Measurements from ENCODE around the gene HOXC9. TPM values are rescaled to one million over a fixed set of nuclear protein-coding genes. Genes with fewer than 3 reads are reported as not detected.

Gene HOXC9
- total and polyA plus RNA-seq, 2 of the 4 experiments (the other 2 are of a cell fraction), result 0.26 TPM; not detected in 1

DNA sequence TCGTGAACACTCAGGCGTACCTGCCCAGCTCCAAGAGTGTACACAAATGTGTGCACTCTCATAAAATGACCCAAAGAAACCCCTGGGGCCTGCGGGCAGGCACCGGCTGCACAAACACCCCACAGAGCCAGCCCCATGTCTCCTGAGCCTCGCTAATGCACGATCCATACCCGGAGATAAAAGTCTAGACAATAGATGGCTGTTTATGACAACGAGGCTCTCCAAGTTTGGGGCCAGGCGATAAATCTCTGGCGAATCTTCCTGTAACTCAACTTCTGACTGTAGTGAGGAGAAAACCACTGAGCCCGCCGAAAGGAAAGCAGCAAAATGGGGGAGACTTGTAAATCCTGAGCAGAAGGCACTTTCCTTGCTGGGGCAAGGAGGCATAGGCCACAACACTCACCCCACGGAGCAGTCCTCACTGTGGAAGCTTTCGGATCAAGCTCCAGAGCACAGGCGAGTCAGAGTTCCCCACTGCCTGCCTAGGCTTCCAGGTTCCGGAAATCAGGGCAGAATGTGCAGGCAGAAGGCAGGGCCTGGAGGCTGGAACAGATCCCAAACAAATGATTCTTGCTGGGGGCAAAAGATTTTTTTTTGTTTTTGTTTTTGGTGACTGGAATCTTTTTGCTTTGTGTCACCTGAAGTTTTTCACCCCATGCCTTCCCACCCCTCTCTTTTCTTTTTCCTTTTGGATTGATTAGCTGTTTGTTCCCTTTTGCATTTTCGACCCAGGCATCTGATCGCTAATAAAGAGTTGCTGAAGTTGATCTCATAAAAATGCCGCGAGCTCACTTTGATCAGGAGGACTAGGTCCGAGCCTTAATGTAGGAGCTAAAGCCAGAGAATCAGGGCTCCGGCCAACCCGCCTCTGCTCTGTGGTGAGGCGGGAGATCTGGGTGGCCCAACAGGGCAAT, 31.5 kb upstream of the HOXC9 start:
- dilution Hi-C loops (cut with HindIII; ENCODE audit: low sequenced_read_pairs, unreplicated experiment) (no loop called here), intact Hi-C loops (cut with micrococcal nuclease) (no loop called here), in situ Hi-C loops (cut with MboI; ENCODE audit: low sequenced_read_pairs) (no loop called here)
- Histone ChIP-seq H3K4me3 (ENCODE audit: insufficient read depth, low read depth, low read length) (no peak overlapping the region), H2AFZ (replicated peaks; ENCODE audit: low read length, poor library complexity) (no peak overlapping the region), H3K4me2 (ENCODE audit: low read depth, low read length) (no peak overlapping the region), H2BK15ac (ENCODE audit: low read depth, low read length) (no peak overlapping the region), H2AK9ac (replicated peaks; ENCODE audit: low read depth, low read length, poor library complexity) (no peak overlapping the region), H4K20me1 (ENCODE audit: insufficient read depth, low read length) (no peaks in the 10 kb centered on the region), H4K8ac (ENCODE audit: low read depth in 2 of 2, low read length in 2 of 2) (no peak overlapping the region), H3K27me3 (ENCODE audit: control insufficient read depth, insufficient read depth, low read length) (peaks cover 99% of the 10 kb centered on the region), H3K23ac (ENCODE audit: low read depth, low read length) (no peak overlapping the region), H3K4me1 (ENCODE audit: control insufficient read depth, insufficient read depth, low read length) (no peaks in the 10 kb centered on the region), H2BK120ac (ENCODE audit: low read depth, low read length) (no peak overlapping the region), H3K79me1 (ENCODE audit: low read depth in 1 of 2, low read length in 2 of 2) (no peaks in the 10 kb centered on the region), H3K9ac (ENCODE audit: low read depth, low read length) (no peak overlapping the region), H2AK5ac (ENCODE audit: low read depth, low read length) (no peak overlapping the region), H3K56ac (ENCODE audit: extremely low read depth, insufficient read depth, low read length) (no peak overlapping the region), H2BK20ac (ENCODE audit: low read depth, low read length) (no peak overlapping the region), H3K4ac (ENCODE audit: low read depth, low read length) (no peak overlapping the region), H3K18ac (ENCODE audit: low read depth, low read length) (no peak overlapping the region), H3K27ac (ENCODE audit: insufficient read depth, low read length) (no peak overlapping the region), H4K91ac (ENCODE audit: insufficient read depth, low read depth, low read length) (no peak overlapping the region), H4K5ac (ENCODE audit: low read depth, low read length) (no peak overlapping the region), H3K9me1 (ENCODE audit: insufficient read depth, low read length) (no peaks in the 10 kb centered on the region), H2BK5ac (ENCODE audit: low read depth, low read length, poor library complexity, severe bottlenecking) (no peak overlapping the region), H3K36me3 (ENCODE audit: control insufficient read depth, insufficient read depth, low read length) (no peaks in the 10 kb centered on the region), H3K14ac (replicated peaks; ENCODE audit: low read depth, low read length) (no peak overlapping the region), H3K9me3 (ENCODE audit: control insufficient read depth, insufficient read depth, low read length) (peaks cover 9% of the 10 kb centered on the region)
- ChIA-PET POLR2A (ENCODE audit: unreplicated experiment) (no interaction called here), CTCF (no interaction called here)
- no peak for TF ChIP-seq RCOR1 (IDR thresholded peaks at IDR 0.05; ENCODE audit: insufficient replicate concordance, low read length)
- no peak for TF ChIP-seq MXI1 (IDR thresholded peaks at IDR 0.05; ENCODE audit: borderline replicate concordance, low read depth, low read length)
- TF ChIP-seq, protein P1, sequence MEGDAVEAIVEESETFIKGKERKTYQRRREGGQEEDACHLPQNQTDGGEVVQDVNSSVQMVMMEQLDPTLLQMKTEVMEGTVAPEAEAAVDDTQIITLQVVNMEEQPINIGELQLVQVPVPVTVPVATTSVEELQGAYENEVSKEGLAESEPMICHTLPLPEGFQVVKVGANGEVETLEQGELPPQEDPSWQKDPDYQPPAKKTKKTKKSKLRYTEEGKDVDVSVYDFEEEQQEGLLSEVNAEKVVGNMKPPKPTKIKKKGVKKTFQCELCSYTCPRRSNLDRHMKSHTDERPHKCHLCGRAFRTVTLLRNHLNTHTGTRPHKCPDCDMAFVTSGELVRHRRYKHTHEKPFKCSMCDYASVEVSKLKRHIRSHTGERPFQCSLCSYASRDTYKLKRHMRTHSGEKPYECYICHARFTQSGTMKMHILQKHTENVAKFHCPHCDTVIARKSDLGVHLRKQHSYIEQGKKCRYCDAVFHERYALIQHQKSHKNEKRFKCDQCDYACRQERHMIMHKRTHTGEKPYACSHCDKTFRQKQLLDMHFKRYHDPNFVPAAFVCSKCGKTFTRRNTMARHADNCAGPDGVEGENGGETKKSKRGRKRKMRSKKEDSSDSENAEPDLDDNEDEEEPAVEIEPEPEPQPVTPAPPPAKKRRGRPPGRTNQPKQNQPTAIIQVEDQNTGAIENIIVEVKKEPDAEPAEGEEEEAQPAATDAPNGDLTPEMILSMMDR (conservative IDR thresholded peaks at IDR 0.05; ENCODE audit: low read depth, low read length), result no peak
- TF ChIP-seq BHLHE40 (IDR thresholded peaks at IDR 0.05; ENCODE audit: low read depth, low read length), result no peak
- TF ChIP-seq RAD21 (IDR thresholded peaks at IDR 0.05; ENCODE audit: low read length), result no peak
- TF ChIP-seq, protein P2, sequence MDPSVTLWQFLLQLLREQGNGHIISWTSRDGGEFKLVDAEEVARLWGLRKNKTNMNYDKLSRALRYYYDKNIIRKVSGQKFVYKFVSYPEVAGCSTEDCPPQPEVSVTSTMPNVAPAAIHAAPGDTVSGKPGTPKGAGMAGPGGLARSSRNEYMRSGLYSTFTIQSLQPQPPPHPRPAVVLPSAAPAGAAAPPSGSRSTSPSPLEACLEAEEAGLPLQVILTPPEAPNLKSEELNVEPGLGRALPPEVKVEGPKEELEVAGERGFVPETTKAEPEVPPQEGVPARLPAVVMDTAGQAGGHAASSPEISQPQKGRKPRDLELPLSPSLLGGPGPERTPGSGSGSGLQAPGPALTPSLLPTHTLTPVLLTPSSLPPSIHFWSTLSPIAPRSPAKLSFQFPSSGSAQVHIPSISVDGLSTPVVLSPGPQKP (IDR thresholded peaks at IDR 0.05; ENCODE audit: borderline replicate concordance, low read depth, low read length), result no peak
- DNase-seq, result no peak
- no TSS peak for BruUV-seq (replicated peaks)
- no peak for ATAC-seq (ENCODE audit: low read depth)
- no CpG with 5 or more reads among the region's 24 CpGs for WGBS, 2 experiments (ENCODE audit: extremely low coverage in 2 of 2, insufficient read length in 1 of 2)
